H9 (cell line): Measurements from ENCODE around the gene CYP21A2. TPM values are rescaled to one million over a fixed set of nuclear protein-coding genes. Genes with fewer than 3 reads are reported as not detected.
"Not testable (repeated sequence)": the region's sequence is repeated elsewhere in the genome, so short reads cannot be mapped to it uniquely, and the experiment has no call there.

Experiments used
- DNase-seq: peaks from one replicate; pipeline ENCODE4 v3.0.0-alpha.2; 2017
- H2AFZ ChIP-seq: one replicate; pipeline ENCODE4 v1.6.1; 2013; ENCODE audit warnings: mild to moderate bottlenecking, low read length, control low read depth, moderate library complexity
- H2AK5ac ChIP-seq: 2 replicates; pipeline ENCODE4 v1.6.1; 2013; ENCODE audit warnings: low read length, control low read depth, mixed read lengths; ENCODE audit not compliant: insufficient read length
- H2BK120ac ChIP-seq: one replicate; pipeline ENCODE4 v1.6.1; 2013; ENCODE audit warnings: low read depth, mild to moderate bottlenecking, low read length, control low read depth, inconsistent platforms; ENCODE audit not compliant: poor library complexity, severe bottlenecking
- H2BK12ac ChIP-seq: 2 replicates; pipeline ENCODE4 v1.6.1; 2013; ENCODE audit warnings: low read length, control low read depth, mixed read lengths, low read depth; ENCODE audit not compliant: insufficient read length
- H2BK15ac ChIP-seq: 2 replicates; pipeline ENCODE4 v1.6.1; 2013; ENCODE audit warnings: low read depth, low read length, control low read depth
- H2BK20ac ChIP-seq: one replicate; pipeline ENCODE4 v1.6.1; 2013; ENCODE audit warnings: low read depth, mild to moderate bottlenecking, low read length, control low read depth, inconsistent platforms; ENCODE audit not compliant: poor library complexity, severe bottlenecking
- H2BK5ac ChIP-seq: 2 replicates; pipeline ENCODE4 v1.6.1; 2013; ENCODE audit warnings: low read length, control low read depth, mixed read lengths; ENCODE audit not compliant: insufficient read length
- H3K14ac ChIP-seq: 2 replicates; pipeline ENCODE4 v1.6.1; 2013; ENCODE audit warnings: low read length, control low read depth; ENCODE audit not compliant: insufficient read depth
- H3K18ac ChIP-seq: 2 replicates; pipeline ENCODE4 v1.6.1; 2013; ENCODE audit warnings: low read depth, mild to moderate bottlenecking, mixed read lengths, low read length, control low read depth; ENCODE audit not compliant: insufficient read length
- H3K23ac ChIP-seq: 2 replicates; pipeline ENCODE4 v1.6.1; 2013; ENCODE audit warnings: low read length, control low read depth, mixed read lengths, low read depth; ENCODE audit not compliant: insufficient read length
- H3K23me2 ChIP-seq: 2 replicates; pipeline ENCODE4 v1.6.1; 2013; ENCODE audit warnings: low read depth, mild to moderate bottlenecking, mixed read lengths, low read length, control low read depth; ENCODE audit not compliant: insufficient read length, poor library complexity, severe bottlenecking
- H3K27ac ChIP-seq: 2 replicates; pipeline ENCODE4 v1.5.1; 2013; ENCODE audit warnings: low read length, control low read depth, mixed read lengths, low read depth; ENCODE audit not compliant: insufficient read length
- H3K27me3 ChIP-seq: 2 replicates; pipeline ENCODE4 v1.6.1; 2013; ENCODE audit warnings: low read length, control low read depth, inconsistent platforms; ENCODE audit not compliant: insufficient read depth
- H3K4ac ChIP-seq: 2 replicates; pipeline ENCODE4 v1.6.1; 2013; ENCODE audit warnings: low read depth, mild to moderate bottlenecking, control low read depth, inconsistent platforms, low read length, moderate library complexity
- H3K4me1 ChIP-seq: 2 replicates; pipeline ENCODE4 v1.6.1; 2013; ENCODE audit warnings: low read length, control low read depth, inconsistent platforms; ENCODE audit not compliant: insufficient read depth
- H3K4me2 ChIP-seq: 2 replicates; pipeline ENCODE4 v1.6.1; 2013; ENCODE audit warnings: low read length, control low read depth, mixed read lengths; ENCODE audit not compliant: insufficient read length, insufficient read depth
- H3K56ac ChIP-seq: 2 replicates; pipeline ENCODE4 v1.6.1; 2013; ENCODE audit warnings: low read depth, mild to moderate bottlenecking, mixed read lengths, low read length, control low read depth; ENCODE audit not compliant: insufficient read length
- H3K79me1 ChIP-seq: 2 replicates; pipeline ENCODE4 v1.6.1; 2013; ENCODE audit warnings: low read depth, mild to moderate bottlenecking, moderate library complexity, low read length, control low read depth, inconsistent platforms; ENCODE audit not compliant: insufficient read depth, poor library complexity, severe bottlenecking
- H3K79me2 ChIP-seq: 2 replicates; pipeline ENCODE4 v1.6.1; 2013; ENCODE audit warnings: low read length, control low read depth, inconsistent platforms; ENCODE audit not compliant: insufficient read depth
- H3K9ac ChIP-seq: 2 replicates; pipeline ENCODE4 v1.6.1; 2013; ENCODE audit warnings: low read length, control low read depth, mixed read lengths; ENCODE audit not compliant: insufficient read length; ENCODE audit errors: extremely low read depth
- H3K9me3 ChIP-seq: one replicate; pipeline ENCODE4 v1.6.1; 2013; ENCODE audit warnings: low read depth, low read length, inconsistent platforms; ENCODE audit not compliant: control insufficient read depth
- H3T11ph ChIP-seq: one replicate; pipeline ENCODE4 v1.6.1; 2013; ENCODE audit warnings: mild to moderate bottlenecking, low read length, control low read depth, inconsistent platforms
- H4K20me1 ChIP-seq: one replicate; pipeline ENCODE4 v1.6.1; 2013; ENCODE audit not compliant: control insufficient read depth, insufficient read length, insufficient read depth
- H4K5ac ChIP-seq: 2 replicates; pipeline ENCODE4 v1.6.1; 2013; ENCODE audit warnings: low read depth, mild to moderate bottlenecking, mixed read lengths, low read length, control low read depth; ENCODE audit not compliant: insufficient read length
- H4K8ac ChIP-seq: replicated peaks from 2 replicates; pipeline ENCODE4 v1.6.1; 2013; ENCODE audit warnings: low read length, control low read depth, mixed read lengths, low read depth; ENCODE audit not compliant: insufficient read length
- H4K91ac ChIP-seq: 2 replicates; pipeline ENCODE4 v1.6.1; 2013; ENCODE audit warnings: low read depth, mild to moderate bottlenecking, moderate library complexity, mixed read lengths, low read length, control low read depth; ENCODE audit not compliant: insufficient read length
- H3K27ac Mint-ChIP-seq, 3 experiments: 2 replicates in 2 of 3; 3 replicates in 1 of 3; pipeline ENCODE4 v1.8.0; 2020 to 2021; ENCODE audit warnings: mixed read lengths in 3 of 3, mild to moderate bottlenecking in 1 of 3, moderate library complexity in 1 of 3
- H3K27me3 Mint-ChIP-seq: 2 replicates; pipeline ENCODE4 v1.8.0; 2021; ENCODE audit warnings: low read depth, mild to moderate bottlenecking, moderate library complexity, mixed read lengths
- H3K36me3 Mint-ChIP-seq, 3 experiments: 2 replicates in 2 of 3; 3 replicates in 1 of 3; pipeline ENCODE4 v1.8.0; 2020 to 2021; ENCODE audit warnings: low read depth in 3 of 3, mixed read lengths in 3 of 3; ENCODE audit not compliant: insufficient read depth in 1 of 3
- H3K4me1 Mint-ChIP-seq, 2 experiments: 2 replicates each; pipeline ENCODE4 v1.8.0; 2020; ENCODE audit warnings: mixed read lengths in 2 of 2
- H3K4me3 Mint-ChIP-seq, 2 experiments: 2 replicates in 1 of 2; 3 replicates in 1 of 2; pipeline ENCODE4 v1.8.0; 2020 to 2021; ENCODE audit warnings: mild to moderate bottlenecking in 2 of 2, mixed read lengths in 2 of 2, moderate library complexity in 1 of 2
- H3K9me3 Mint-ChIP-seq, 2 experiments: 2 replicates in 1 of 2; 3 replicates in 1 of 2; pipeline ENCODE4 v1.8.0; 2020; ENCODE audit warnings: mild to moderate bottlenecking in 2 of 2, mixed read lengths in 2 of 2, moderate library complexity in 1 of 2
- WGBS: extraction: QIAGEN DNeasy Blood & Tissue Kit; methylation state at CpG from one replicate; pipeline ENCODE4 v1.1.7; 2013; ENCODE audit warnings: missing lambda C conversion rate, low lambda C conversion rate, mixed read lengths; ENCODE audit not compliant: insufficient read length; ENCODE audit errors: extremely low coverage; 5-methylcytosine and 5-hydroxymethylcytosine counted together
- total RNA-seq: library from RNA; stranded (reverse); gene quantifications from 2 replicates; pipeline ENCODE4 v1.2.1, GENCODE V29; 2021

CYP21A2 gene
- total RNA-seq, 1 experiment from 2014 or later, result not detected

DNA sequence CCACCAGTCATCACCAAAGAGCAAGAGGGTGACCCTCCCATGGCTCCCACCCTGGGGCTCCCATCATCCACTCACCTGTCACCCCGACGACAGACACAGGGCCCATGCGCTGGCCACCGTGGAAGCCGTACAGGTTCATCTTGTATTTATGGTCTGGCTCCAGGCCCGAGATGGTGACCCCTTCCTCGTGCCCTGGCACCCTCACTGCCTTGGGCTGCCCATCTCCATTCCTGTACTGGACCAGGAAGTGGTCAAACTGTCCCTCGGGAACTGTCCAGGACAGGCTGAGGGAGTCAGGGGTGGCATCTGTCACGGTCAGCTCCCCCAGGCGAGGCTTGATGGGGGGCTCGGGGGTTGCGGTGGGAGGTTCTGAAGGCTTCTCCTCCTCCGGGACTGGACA, 30.1 kb downstream of the CYP21A2 start:
- H3K79me2 ChIP-seq, H2BK15ac ChIP-seq, H3K36me3 Mint-ChIP-seq: not testable (repeated sequence)

More for the DNA sequence above, 30.1 kb downstream of the CYP21A2 start:
- not testable (repeated sequence) for H4K8ac ChIP-seq, H2AK5ac ChIP-seq, H3K23me2 ChIP-seq, DNase-seq, H3K18ac ChIP-seq, H3K4ac ChIP-seq, H3K4me2 ChIP-seq, H4K91ac ChIP-seq, H2BK20ac ChIP-seq, H2AFZ ChIP-seq, H2BK12ac ChIP-seq, H2BK5ac ChIP-seq, H3K23ac ChIP-seq, H3K27me3 Mint-ChIP-seq, H2BK120ac ChIP-seq, H3K4me3 Mint-ChIP-seq, H3K27ac ChIP-seq, H3K9me3 Mint-ChIP-seq, H3K27me3 ChIP-seq, H3K4me1 ChIP-seq, H3K14ac ChIP-seq, H4K20me1 ChIP-seq, H3K9me3 ChIP-seq, H3K27ac Mint-ChIP-seq, H3T11ph ChIP-seq, H4K5ac ChIP-seq, H3K56ac ChIP-seq, H3K9ac ChIP-seq, H3K79me1 ChIP-seq
- WGBS, result no CpG with 5 or more reads among the region's 13 CpGs
- peaks cover 23 to 28% of the 10 kb centered on the region in 2 experiments for H3K4me1 Mint-ChIP-seq
